Loucy (cell line): ENCODE measurements around the gene ARCN1.

Source experiments
- CTCF ChIP-seq: fragments of 200-600 bp; sonication (generic); conservative IDR thresholded peaks from 2 replicates; pipeline ENCODE4 v1.5.1; 2014; ENCODE audit warnings: mild to moderate bottlenecking, antibody characterized with exemption, low read length
- EZH2phosphoT487 ChIP-seq: fragments of 200-600 bp; IDR thresholded peaks from 2 replicates; pipeline ENCODE4 v1.6.1; 2018; ENCODE audit warnings: antibody characterized with exemption, mild to moderate bottlenecking, moderate library complexity, borderline replicate concordance

- no peak for TF ChIP-seq CTCF
- no peak for TF ChIP-seq EZH2phosphoT487
Measured at GRCh38 chr11:118544647-118545010, 27.6 kb upstream of the ARCN1 start.
